Measurements from ENCODE around the gene GABBR2. TPM values are rescaled to one million over a fixed set of nuclear protein-coding genes. Genes with fewer than 3 reads are reported as not detected.

GABBR2 gene
- total RNA-seq, 3 donors from 2014 or later, result not detected

DNA sequence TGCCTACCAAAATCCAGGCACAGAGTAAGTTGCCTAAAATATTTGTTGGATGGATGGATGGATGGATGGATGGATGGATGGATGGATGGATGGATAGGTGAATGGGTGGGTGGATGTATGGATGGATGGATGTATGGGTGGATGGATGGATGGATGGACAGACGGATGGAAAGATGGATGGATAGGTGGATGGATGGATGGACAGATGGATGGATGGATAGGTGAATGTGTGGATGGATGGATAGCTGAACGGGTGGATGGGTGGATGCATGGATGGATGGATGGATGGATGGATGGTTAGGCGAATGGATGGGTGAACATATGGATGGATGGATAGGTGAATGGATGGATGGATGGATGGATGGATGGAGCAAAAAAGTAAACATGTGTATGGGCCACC, 131.9 kb downstream of the GABBR2 start:
- H3K27me3 ChIP-seq, result peaks cover 0 to 9% of the 10 kb centered on the region in 2 donors
- no peak overlapping the region for H3K27ac ChIP-seq
- no peaks in the 10 kb centered on the region for H3K4me1 ChIP-seq
- H3K9me3 ChIP-seq, result no peaks in the 10 kb centered on the region
- no peak overlapping the region for H3K4me3 ChIP-seq
- no peak for TF ChIP-seq POLR2AphosphoS5 (IDR thresholded peaks at IDR 0.05)
- TF ChIP-seq, protein P1, sequence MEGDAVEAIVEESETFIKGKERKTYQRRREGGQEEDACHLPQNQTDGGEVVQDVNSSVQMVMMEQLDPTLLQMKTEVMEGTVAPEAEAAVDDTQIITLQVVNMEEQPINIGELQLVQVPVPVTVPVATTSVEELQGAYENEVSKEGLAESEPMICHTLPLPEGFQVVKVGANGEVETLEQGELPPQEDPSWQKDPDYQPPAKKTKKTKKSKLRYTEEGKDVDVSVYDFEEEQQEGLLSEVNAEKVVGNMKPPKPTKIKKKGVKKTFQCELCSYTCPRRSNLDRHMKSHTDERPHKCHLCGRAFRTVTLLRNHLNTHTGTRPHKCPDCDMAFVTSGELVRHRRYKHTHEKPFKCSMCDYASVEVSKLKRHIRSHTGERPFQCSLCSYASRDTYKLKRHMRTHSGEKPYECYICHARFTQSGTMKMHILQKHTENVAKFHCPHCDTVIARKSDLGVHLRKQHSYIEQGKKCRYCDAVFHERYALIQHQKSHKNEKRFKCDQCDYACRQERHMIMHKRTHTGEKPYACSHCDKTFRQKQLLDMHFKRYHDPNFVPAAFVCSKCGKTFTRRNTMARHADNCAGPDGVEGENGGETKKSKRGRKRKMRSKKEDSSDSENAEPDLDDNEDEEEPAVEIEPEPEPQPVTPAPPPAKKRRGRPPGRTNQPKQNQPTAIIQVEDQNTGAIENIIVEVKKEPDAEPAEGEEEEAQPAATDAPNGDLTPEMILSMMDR (IDR thresholded peaks at IDR 0.05), result no peak
- TF ChIP-seq POLR2A (IDR thresholded peaks at IDR 0.05), result no peak
- DNase-seq (ENCODE audit: low spot score in 2 of 2), result no peak
- H3K36me3 ChIP-seq, result no peaks in the 10 kb centered on the region
- intact Hi-C loops (cut with DNase I; ENCODE audit: low total_unique reads), result no loop called here

DNA sequence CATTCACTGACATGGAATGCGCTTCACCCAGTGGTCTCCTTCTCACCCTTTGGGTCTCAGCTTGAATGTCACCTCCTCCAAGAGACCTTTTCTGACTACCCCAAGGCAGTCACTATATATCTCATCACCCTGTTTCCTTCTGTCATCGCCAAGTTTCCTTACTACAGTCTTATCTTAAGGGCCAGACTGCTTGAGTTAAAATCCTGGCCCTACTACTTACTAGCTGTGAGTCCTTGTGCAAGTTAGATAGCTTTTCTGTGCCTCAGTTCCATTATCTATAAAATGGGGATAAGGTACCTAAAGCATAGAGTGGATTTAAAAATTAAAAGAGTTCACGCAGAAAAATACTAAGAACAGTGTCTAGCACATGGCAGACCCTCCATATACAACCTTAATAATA, 132.4 kb downstream of the GABBR2 start:
- TF ChIP-seq POLR2AphosphoS5 (IDR thresholded peaks at IDR 0.05) (no peak), POLR2A (IDR thresholded peaks at IDR 0.05) (no peak)
- TF ChIP-seq, protein P1 (IDR thresholded peaks at IDR 0.05), result no peak
- Histone ChIP-seq H3K36me3 (no peaks in the 10 kb centered on the region), H3K4me1 (no peaks in the 10 kb centered on the region), H3K4me3 (no peak overlapping the region), H3K27ac (no peak overlapping the region), H3K27me3 (peaks cover 0 to 9% of the 10 kb centered on the region in 2 donors), H3K9me3 (no peaks in the 10 kb centered on the region)
- no peak for DNase-seq (ENCODE audit: low spot score in 2 of 2)
- intact Hi-C loops (cut with DNase I; ENCODE audit: low total_unique reads), result no loop called here

DNA sequence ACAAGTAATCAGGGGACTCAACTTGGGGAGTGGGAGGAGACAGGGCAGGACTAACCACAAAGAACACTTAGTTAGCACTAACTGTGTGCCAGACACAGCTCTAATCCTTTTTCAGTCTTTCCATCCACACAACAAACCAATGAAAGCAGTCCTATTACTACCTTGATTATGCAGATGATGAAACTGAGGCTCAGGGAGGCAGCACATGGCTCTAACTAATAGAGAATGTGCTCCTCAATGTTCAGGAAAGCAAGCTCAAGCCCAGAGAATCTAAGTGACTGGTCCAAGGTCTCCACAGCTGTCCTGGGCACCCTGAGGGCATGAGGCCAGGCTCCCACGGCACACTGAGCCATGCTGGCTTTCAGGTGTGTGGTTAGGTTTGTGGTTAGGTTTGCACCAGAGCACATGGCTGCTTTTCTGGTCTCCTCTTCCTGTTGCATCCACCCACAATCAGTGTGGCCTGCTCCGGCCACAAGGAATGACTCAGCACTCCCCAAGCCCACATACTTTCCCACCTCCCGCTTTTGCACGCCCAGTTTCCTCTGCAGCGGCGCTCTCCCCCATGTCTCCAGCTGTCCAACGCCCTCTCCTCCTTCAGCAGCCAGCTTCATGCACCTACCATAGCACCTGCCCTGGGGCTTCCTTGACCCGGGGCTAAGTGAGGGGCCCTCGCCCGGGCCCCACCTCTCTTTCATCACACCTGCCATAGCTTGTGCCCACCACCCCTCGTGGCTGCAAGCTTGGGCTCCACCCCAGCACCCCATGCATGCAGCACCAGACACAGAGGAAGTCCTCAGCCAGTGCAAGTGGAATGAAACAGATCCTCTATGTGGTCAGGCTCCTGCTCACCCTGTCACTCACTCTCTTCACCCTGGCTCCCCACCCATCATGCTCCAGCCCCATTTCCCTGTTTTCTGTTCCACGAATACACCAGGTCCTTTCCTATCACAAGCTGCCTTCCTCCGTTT, 133.1 kb downstream of the GABBR2 start:
- no peak overlapping the region for H3K27ac ChIP-seq
- peaks cover 0 to 9% of the 10 kb centered on the region in 2 donors for H3K27me3 ChIP-seq

DNA sequence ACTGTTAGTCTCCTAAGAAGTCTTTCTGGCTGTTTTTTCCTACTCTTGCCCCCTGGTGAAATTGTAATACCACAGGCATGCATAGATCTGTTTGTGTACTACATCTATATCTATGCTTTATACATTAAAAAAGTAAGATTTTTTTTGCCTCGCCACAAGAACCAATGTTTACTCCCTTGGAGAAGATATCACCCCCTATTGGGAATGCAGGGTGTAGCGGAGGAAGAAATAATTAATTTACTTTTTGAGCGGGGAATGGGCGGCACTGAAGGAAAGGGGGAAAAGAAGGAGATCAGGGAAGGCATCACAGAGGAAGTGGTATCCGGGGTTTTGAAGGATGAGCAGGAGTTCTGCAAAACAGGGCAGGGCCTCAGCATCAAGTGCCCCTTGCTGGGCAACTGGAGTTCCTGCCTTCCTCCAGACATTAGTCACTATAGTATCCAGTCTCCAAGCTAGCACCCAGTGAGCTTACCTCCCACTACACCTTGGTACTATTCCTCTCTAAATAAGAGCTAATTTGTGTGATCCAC, 134.9 kb downstream of the GABBR2 start:
- intact Hi-C loops (cut with DNase I; ENCODE audit: low total_unique reads), result no loop called here
- H3K36me3 ChIP-seq, result no peaks in the 10 kb centered on the region
- H3K4me1 ChIP-seq, result no peaks in the 10 kb centered on the region
- no peaks in the 10 kb centered on the region for H3K9me3 ChIP-seq
- no peak for DNase-seq (ENCODE audit: low spot score in 2 of 2)
- no peak for TF ChIP-seq POLR2AphosphoS5 (IDR thresholded peaks at IDR 0.05)
- TF ChIP-seq POLR2A (IDR thresholded peaks at IDR 0.05), result no peak
- TF ChIP-seq, protein P1 (IDR thresholded peaks at IDR 0.05), result no peak
- H3K4me3 ChIP-seq, result no peak overlapping the region
- no peak overlapping the region for H3K27ac ChIP-seq
- H3K27me3 ChIP-seq, result no peaks in the 10 kb centered on the region

More for the DNA sequence above, 133.1 kb downstream of the GABBR2 start:
- intact Hi-C loops (cut with DNase I; ENCODE audit: low total_unique reads), result no loop called here
- Histone ChIP-seq H3K36me3 (no peaks in the 10 kb centered on the region), H3K4me3 (no peak overlapping the region), H3K9me3 (no peaks in the 10 kb centered on the region), H3K4me1 (no peaks in the 10 kb centered on the region)
- TF ChIP-seq POLR2AphosphoS5 (IDR thresholded peaks at IDR 0.05) (no peak), POLR2A (IDR thresholded peaks at IDR 0.05) (no peak)
- TF ChIP-seq, protein P1 (IDR thresholded peaks at IDR 0.05), result no peak
- no peak for DNase-seq (ENCODE audit: low spot score in 2 of 2)

DNA sequence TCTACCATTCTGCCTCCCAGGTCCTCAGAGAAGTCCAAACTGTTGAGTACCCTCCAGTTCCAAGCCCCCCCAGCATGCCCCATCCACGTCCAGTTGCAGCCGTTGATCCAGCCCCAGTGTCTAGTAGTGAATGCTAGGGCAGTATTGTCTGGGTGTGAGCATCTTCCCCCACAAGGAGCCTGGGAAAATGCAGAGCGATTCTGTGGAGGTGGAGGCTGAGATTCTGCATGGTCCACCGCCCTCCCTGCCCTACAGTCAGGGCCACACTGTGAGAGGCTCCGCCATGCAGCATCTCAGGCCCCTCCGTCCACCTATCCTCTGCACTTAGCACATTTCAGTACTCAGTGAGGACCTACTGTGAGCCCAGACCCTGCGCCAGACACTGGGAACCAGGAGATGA, 135.9 kb downstream of the GABBR2 start:
- no peaks in the 10 kb centered on the region for H3K36me3 ChIP-seq
- TF ChIP-seq, protein P1 (IDR thresholded peaks at IDR 0.05), result no peak
- TF ChIP-seq POLR2AphosphoS5 (IDR thresholded peaks at IDR 0.05) (no peak), POLR2A (IDR thresholded peaks at IDR 0.05) (no peak)
- no peak for DNase-seq (ENCODE audit: low spot score in 2 of 2)
- no peaks in the 10 kb centered on the region for H3K27me3 ChIP-seq
- H3K27ac ChIP-seq, result no peak overlapping the region
- no peak overlapping the region for H3K4me3 ChIP-seq
- no peaks in the 10 kb centered on the region for H3K4me1 ChIP-seq
- intact Hi-C loops (cut with DNase I; ENCODE audit: low total_unique reads), result no loop called here
- H3K9me3 ChIP-seq, result no peaks in the 10 kb centered on the region

All from breast epithelium (tissue), 4 donors.